Mesangial cell (primary cell): Measurements from ENCODE around the gene CACNB3. TPM values are rescaled to one million over a fixed set of nuclear protein-coding genes. Genes with fewer than 3 reads are reported as not detected.

Experiments used
- total RNA-seq: library from RNA; depleted of rRNA; stranded (reverse); fragments of >200 nt; gene quantifications from 2 replicates; pipeline ENCODE4 v1.2.3, GENCODE V29; 2015

The CACNB3 gene
- total RNA-seq, result 18.1 and 33.2 TPM in 2 replicates

DNA sequence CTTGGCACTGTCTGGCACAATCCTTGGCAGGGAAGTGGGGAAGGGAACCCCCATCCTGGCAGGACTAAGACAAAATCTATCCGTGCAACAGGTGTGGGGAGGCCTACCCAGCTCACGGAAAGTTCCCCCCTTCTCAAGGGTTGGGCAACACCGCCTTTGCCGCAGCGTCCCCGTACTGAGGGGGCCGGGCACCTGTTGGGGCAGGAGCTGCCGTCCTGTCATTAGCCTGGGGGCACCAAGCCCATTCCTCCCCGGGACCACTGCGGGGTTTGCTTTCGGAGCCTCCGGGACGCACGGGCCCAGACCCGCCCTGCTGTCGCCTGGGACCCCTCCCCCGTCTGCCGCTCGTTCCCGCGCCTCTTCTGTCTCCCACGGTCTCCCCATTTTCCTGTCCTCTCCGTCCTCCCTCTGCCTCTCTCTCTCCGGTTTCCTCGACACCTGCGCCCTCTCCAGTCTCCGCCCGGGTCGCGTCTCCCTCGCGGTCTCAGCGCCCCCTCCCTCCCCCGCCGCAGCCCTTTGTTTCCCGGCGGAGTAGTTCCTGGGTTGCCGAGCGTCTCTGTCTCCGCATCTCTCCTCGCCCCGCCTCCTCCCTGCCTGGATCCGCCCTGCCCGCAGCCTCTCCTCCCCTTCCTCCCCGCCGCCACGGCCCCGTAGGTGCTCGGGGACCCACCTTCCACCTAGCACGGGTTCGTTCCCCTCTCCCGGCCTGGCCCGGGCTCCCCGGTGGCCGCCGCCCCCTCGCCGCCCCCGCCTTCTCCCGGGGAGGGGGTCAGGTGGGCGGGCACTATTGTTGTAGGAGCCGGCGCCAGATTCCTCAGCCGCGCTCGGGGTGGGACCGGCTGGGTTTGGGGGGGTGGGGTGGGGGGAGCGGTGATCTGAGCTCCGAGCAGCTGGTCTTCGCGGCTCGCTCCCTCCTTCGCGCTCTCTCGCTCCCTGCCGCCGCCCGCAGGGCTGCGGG, at the start of gene CACNB3:
CACNB3 (plus strand) TSS at position 624 of the 958 bp plus-strand sequence. CDS start 434 bp downstream, outside the sequence.

DNA sequence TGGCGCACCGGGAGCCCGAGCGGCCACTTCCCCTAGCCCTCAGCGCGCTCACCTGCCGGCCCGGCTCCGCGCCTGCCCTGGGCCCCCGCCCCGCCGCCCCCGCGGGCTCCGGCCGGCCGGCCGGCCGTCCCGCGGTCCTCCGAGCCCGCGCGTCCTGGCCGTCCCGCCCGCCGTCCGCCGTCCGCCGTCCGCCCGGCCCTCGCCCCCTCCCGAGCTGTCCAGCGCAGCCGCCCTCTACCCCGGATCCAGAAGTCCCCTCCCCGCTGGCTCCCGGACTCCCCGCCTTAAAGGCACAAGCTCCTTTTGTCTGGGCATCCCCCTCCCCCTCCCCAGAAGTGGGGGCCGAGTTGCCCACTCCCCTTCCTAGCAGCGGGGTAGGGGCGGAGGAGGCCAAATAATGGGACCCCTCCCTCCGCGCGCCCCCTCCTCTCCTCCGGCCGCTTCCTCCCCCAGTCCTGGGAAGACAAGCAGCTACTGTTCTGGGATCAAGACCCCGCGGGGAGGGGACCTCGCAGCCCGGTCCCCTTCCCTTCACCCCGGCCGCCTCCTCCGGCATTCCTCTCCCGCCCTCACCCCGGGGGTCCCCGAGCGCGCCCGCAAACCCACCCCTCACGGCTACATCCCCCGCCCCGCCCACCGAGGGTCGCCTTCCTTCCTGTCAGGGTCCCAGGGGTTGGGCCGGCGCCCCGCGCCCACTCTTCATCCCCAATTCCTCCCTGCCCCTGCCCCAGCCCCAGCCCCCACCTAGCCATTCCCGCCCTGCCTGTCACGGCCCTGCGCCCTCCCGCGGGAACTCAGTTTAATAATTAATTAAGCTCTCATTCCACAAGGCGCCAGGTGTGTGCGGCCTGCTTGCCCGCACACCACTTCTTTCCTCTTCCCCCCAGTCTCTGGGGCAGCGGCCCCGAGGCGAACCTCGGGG, 29.2 kb upstream of the CACNB3 start, which contains the start of gene ADCY6:
ADCY6 (minus strand) TSS at position 236 of the 922 bp plus-strand sequence. CDS start 5,655 bp downstream, outside the sequence.

DNA sequence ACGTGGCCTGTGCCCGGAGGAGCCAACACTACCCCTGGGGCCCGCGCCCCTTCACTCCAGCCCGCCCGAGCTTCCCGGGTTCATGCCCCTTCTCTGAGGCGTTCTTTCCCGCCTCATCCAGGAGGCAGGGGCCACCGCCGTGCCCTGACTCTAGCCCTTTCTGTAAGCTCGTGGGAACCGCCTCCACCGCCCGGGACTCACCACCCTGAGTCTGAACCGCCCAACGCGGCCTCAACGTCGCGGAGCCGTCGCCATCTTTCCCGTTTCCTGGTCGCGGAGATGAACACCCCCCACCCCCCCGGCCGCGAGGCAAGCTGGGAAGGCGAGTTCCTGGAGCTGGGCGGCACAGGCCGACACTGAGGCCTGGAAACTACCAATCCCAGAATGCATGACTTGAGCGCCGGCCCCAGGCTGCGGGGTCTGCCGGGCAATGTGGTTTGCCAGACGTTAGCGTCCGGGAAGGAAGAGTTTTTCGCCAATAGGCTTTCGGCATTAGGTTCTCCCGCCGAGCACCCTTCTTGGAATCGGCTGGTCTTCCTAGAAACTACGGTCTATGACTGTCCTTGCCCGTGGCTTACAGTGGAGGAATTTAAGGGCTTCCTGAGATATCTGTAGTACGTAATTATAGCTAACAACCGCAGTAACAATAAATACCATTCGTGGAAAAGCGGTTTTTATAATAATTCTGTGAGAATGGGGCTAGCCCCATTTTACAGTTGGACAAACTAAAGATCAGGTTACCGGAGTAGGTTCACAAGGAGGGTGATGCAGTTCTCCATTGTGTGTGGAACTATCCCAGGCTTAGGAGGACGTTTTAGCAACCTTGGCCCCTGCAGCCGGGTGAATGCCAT, 33.8 kb downstream of the CACNB3 start, which contains the start of gene DDX23:
DDX23 (minus strand) TSS at position 281 of the 851 bp plus-strand sequence. CDS start 6,381 bp downstream, outside the sequence.

DNA sequence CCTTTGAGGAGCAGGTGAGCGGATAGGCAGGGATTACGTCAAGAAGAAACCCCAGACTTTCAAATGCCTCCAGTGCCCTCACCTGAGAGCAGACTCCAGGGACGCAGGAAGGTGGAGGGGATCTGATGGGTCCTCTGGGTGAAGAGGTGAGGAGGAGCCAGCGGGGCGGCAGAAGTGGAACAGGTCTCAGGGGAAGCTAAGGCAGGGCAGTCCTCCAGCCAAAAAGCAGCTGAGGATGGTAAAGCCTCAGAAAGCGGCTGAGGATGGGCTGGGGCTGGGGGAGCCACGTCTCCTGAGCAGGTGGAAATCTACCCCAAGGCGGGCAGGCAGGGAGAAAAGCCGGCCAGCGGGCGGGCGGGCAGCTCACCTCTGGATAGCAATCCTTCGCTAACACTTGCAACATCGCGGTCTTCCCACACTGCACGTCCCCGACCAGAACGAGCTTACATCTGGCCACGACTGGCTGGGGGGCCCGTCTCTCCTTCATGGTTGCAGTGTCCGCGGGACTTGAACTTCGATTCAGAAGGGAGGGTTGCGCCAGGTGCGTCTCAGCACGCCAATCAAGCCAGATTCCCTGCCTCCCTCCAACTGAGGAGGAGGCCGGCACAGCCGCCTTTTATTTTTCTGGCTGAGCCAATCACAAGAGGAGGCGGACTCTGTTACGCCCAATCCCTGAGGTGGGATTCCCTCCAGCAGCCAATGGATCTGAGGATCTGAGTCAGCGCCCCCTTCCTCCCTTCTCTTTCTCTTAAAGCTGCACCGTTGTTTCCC, 47.2 kb downstream of the CACNB3 start, which contains the start of gene RND1:
RND1 (minus strand) TSS at position 590 of the 771 bp plus-strand sequence; CDS start at position 487, 103 bp downstream.

Other genes with a start within 250 kb of the CACNB3 start
- gene LALBA, start 248.4 kb upstream of the CACNB3 start, total RNA-seq, result not detected in 2 replicates
- gene KANSL2, start 136.3 kb upstream of the CACNB3 start, total RNA-seq, result 32.3 and 42.8 TPM in 2 replicates
- gene CCNT1, start 101.8 kb upstream of the CACNB3 start, total RNA-seq, result 12.1 and 17.5 TPM in 2 replicates
- 20.4 and 44.7 TPM in 2 replicates for gene ADCY6, start 29.4 kb upstream of the CACNB3 start, total RNA-seq
- 33.5 and 49.9 TPM in 2 replicates for gene DDX23, start 33.7 kb downstream of the CACNB3 start, total RNA-seq
- 0.33 TPM in 1 of 2 replicates, not detected in the other for gene RND1, start 47.4 kb downstream of the CACNB3 start, total RNA-seq
- 30.7 and 51.3 TPM in 2 replicates for gene FKBP11, start 107.0 kb downstream of the CACNB3 start, total RNA-seq
- gene ARF3, start 139.0 kb downstream of the CACNB3 start, total RNA-seq, result 65.7 and 70.6 TPM in 2 replicates
- gene WNT10B, start 153.2 kb downstream of the CACNB3 start, total RNA-seq, result not detected in 2 replicates
- gene WNT1, start 159.8 kb downstream of the CACNB3 start, total RNA-seq, result not detected in 2 replicates
- gene DDN, start 180.9 kb downstream of the CACNB3 start, total RNA-seq, result 0.16 TPM in 1 of 2 replicates, not detected in the other
- gene PRKAG1, start 200.3 kb downstream of the CACNB3 start, total RNA-seq, result 48.6 and 49.3 TPM in 2 replicates
- gene KMT2D, start 242.3 kb downstream of the CACNB3 start, total RNA-seq, result 23.3 and 38.3 TPM in 2 replicates